ENCODE data around the gene SFT2D1. TPM values are rescaled to one million over a fixed set of nuclear protein-coding genes. Genes with fewer than 3 reads are reported as not detected.
A peak's percentile ranks its signal among the peaks of the same experiment; 100 is the strongest.

The SFT2D1 gene
- total RNA-seq, 4 donors from 2014 or later = 21.4 to 32.2 (median 26.1) TPM

- H3K4me3 ChIP-seq = no peak overlapping the region
- no peak overlapping the region for H3K27ac ChIP-seq
- no peaks in the 10 kb centered on the region for H3K27me3 ChIP-seq
- WGBS, 2 donors (ENCODE audit: low coverage in 1 of 2) = 71 to 78% methylated on average over 7 to 10 of the region's 14 CpGs
- no peaks in the 10 kb centered on the region for H3K4me1 ChIP-seq
- peaks cover 0 to 44% of the 10 kb centered on the region in 2 donors for H3K36me3 ChIP-seq
- no peaks in the 10 kb centered on the region for H3K9me3 ChIP-seq
- no peak for TF ChIP-seq EP300 (IDR thresholded peaks at IDR 0.05)
- no peak for TF ChIP-seq POLR2AphosphoS5 (IDR thresholded peaks at IDR 0.05)
- no peak for ATAC-seq
These were observed 24.1 kb downstream of the SFT2D1 start for GRCh38 chr6:166318227-166318626.

GRCh38 chr6:166317261-166318212 is 24.8 kb downstream of the SFT2D1 start:
- Histone ChIP-seq H3K27me3 (no peaks in the 10 kb centered on the region), H3K36me3 (peaks cover 0 to 37% of the 10 kb centered on the region in 2 donors), H3K4me1 (no peaks in the 10 kb centered on the region), H3K27ac (no peak overlapping the region), H3K4me3 (no peak overlapping the region), H3K9me3 (no peaks in the 10 kb centered on the region)
- no peak for ATAC-seq
- TF ChIP-seq POLR2AphosphoS5 (IDR thresholded peaks at IDR 0.05) = no peak
- no peak for TF ChIP-seq CTCF (IDR thresholded peaks at IDR 0.05)
- no peak for TF ChIP-seq POLR2A (IDR thresholded peaks at IDR 0.05)
- no peak for TF ChIP-seq EP300 (IDR thresholded peaks at IDR 0.05)
- 78 to 81% methylated on average over 5 to 17 of the region's 19 CpGs for WGBS, 2 donors (ENCODE audit: low coverage in 1 of 2)

GRCh38 chr6:166315436-166315835 is 26.9 kb downstream of the SFT2D1 start:
- TF ChIP-seq POLR2A (IDR thresholded peaks at IDR 0.05) (no peak), EP300 (IDR thresholded peaks at IDR 0.05) (no peak), POLR2AphosphoS5 (IDR thresholded peaks at IDR 0.05) (no peak), CTCF (IDR thresholded peaks at IDR 0.05) (no peak)
- Histone ChIP-seq H3K36me3 (peaks cover 0 to 17% of the 10 kb centered on the region in 2 donors), H3K4me1 (no peaks in the 10 kb centered on the region), H3K27ac (no peak overlapping the region), H3K27me3 (no peaks in the 10 kb centered on the region), H3K9me3 (no peaks in the 10 kb centered on the region), H3K4me3 (no peak overlapping the region)
- no peak for ATAC-seq
- whole genome bisulfite sequencing, 2 donors (ENCODE audit: low coverage in 1 of 2) = 83 to 85% methylated on average over 7 to 11 of the region's 11 CpGs

- no peak for TF ChIP-seq EP300 (IDR thresholded peaks at IDR 0.05)
- no peak for TF ChIP-seq CTCF (IDR thresholded peaks at IDR 0.05)
- TF ChIP-seq POLR2AphosphoS5 (IDR thresholded peaks at IDR 0.05) = no peak
- TF ChIP-seq POLR2A (IDR thresholded peaks at IDR 0.05) = no peak
- Histone ChIP-seq H3K9me3 (no peaks in the 10 kb centered on the region), H3K27ac (no peak overlapping the region), H3K4me3 (no peak overlapping the region), H3K36me3 (peaks cover 0 to 10% of the 10 kb centered on the region in 2 donors), H3K4me1 (no peaks in the 10 kb centered on the region), H3K27me3 (peaks cover 7% of the 10 kb centered on the region)
- ATAC-seq = no peak
- WGBS, 2 donors (ENCODE audit: low coverage in 1 of 2) = 73 to 76% methylated on average over 8 to 9 of the region's 9 CpGs
These were observed 27.9 kb downstream of the SFT2D1 start for GRCh38 chr6:166314454-166314853.

GRCh38 chr6:166313255-166314070 is 28.9 kb downstream of the SFT2D1 start:
- Histone ChIP-seq H3K36me3 (no peaks in the 10 kb centered on the region), H3K27me3 (peaks cover 16% of the 10 kb centered on the region), H3K4me1 (peaks cover 0 to 3% (median under 1%) of the 10 kb centered on the region in 3 donors), H3K4me3 (no peak overlapping the region), H3K9me3 (no peaks in the 10 kb centered on the region), H3K27ac (no peak overlapping the region)
- peak; percentile 58 for ATAC-seq
- 43 to 46% methylated on average over 14 to 17 of the region's 18 CpGs for WGBS, 2 donors (ENCODE audit: low coverage in 1 of 2)
- TF ChIP-seq POLR2A (IDR thresholded peaks at IDR 0.05) (no peak), CTCF (IDR thresholded peaks at IDR 0.05) (peak in 3 of 4 experiments; percentile 36 to 65 (median 38))
